Endothelial cell of umbilical vein (primary cell): ENCODE measurements around the gene SPANXA1. TPM values are rescaled to one million over a fixed set of nuclear protein-coding genes. Genes with fewer than 3 reads are reported as not detected.
"Not testable (repeated sequence)": the region's sequence is repeated elsewhere in the genome, so short reads cannot be mapped to it uniquely, and the experiment has no call there.

Experiments
- Bru-seq: library from RNA; stranded (reverse); fragments of 400-500 nt; gene quantifications from one replicate; lab custom pipeline; 2021; lab: Mats Ljungman, UMichigan
- BruChase-seq, 2 experiments: library from RNA; stranded (reverse); fragments of 400-500 nt; gene quantifications; one replicate each; lab custom pipeline; 2021; lab: Mats Ljungman, UMichigan
- BruUV-seq: library from RNA; stranded (reverse); fragments of 400-500 nt; replicated peaks from 2 replicates; lab custom pipeline; 2021; lab: Mats Ljungman, UMichigan
- CTCF ChIA-PET: fragments of 300-600, 350-600 bp; sonication (Branson Sonifier 250); formaldehyde crosslinking; loops from one replicate; lab custom pipeline; 2021; ENCODE audit warnings: antibody characterized with exemption, inconsistent platforms; lab: Charles Lee
- POLR2A ChIA-PET: fragments of 300-600, 350-600 bp; sonication (Branson Sonifier 250); formaldehyde crosslinking; loops from one replicate; lab custom pipeline; 2021; ENCODE audit warnings: antibody characterized with exemption, inconsistent platforms; lab: Charles Lee
- DNase-seq: peaks from one replicate; pipeline ENCODE4 v3.0.0-alpha.2; 2011; ENCODE audit warnings: low read depth, low spot score
- FAIRE-seq: peaks from 2 replicates; lab custom pipeline; 2011; peaks lifted over from hg19 to GRCh38; lab: Jason Lieb, UNC
- H2AFZ ChIP-seq: 2 replicates; pipeline ENCODE4 v1.6.0; 2012; ENCODE audit warnings: low read depth, low read length, control low read depth, inconsistent platforms
- H3K27ac ChIP-seq: 2 replicates; pipeline ENCODE4 v1.5.1; 2011; ENCODE audit warnings: low read depth, mild to moderate bottlenecking, control low read depth, low read length, moderate library complexity; ENCODE audit not compliant: insufficient read depth
- H3K27me3 ChIP-seq, 2 experiments: 2 replicates each; pipeline versions ENCODE4 v1.6.0 to v1.6.1; 2011; ENCODE audit warnings: low read length in 2 of 2, mixed read lengths in 1 of 2; ENCODE audit not compliant: control insufficient read depth in 2 of 2, insufficient read depth in 2 of 2
- H3K36me3 ChIP-seq, 2 experiments: 2 replicates in 1 of 2; 3 replicates in 1 of 2; pipeline ENCODE4 v1.5.1; 2011; ENCODE audit warnings: low read length in 2 of 2, mild to moderate bottlenecking in 1 of 2, moderate library complexity in 1 of 2; ENCODE audit not compliant: control insufficient read depth in 2 of 2, insufficient read depth in 2 of 2; ENCODE audit errors: extremely low read depth in 1 of 2
- H3K4me1 ChIP-seq: 3 replicates; pipeline ENCODE4 v1.5.1; 2011; ENCODE audit warnings: mild to moderate bottlenecking, low read length; ENCODE audit not compliant: control insufficient read depth, insufficient read depth; ENCODE audit errors: extremely low read depth
- H3K4me2 ChIP-seq: 2 replicates; pipeline ENCODE4 v1.6.1; 2011; ENCODE audit warnings: low read length, control low read depth, mixed read lengths; ENCODE audit not compliant: insufficient read depth
- H3K4me3 ChIP-seq, 3 experiments: fragments of 200-600 bp in 1 of 3; sonication (generic), shearing (Covaris generic) in 1 of 3; replicated peaks in 1 of 3; 2 replicates each; pipeline ENCODE4 v1.5.1; 2011 to 2016; ENCODE audit warnings: control low read depth in 3 of 3, low read length in 3 of 3, mild to moderate bottlenecking in 2 of 3, inconsistent platforms in 1 of 3, low read depth in 1 of 3, moderate library complexity in 1 of 3; ENCODE audit not compliant: insufficient read depth in 1 of 3
- H3K79me2 ChIP-seq: 2 replicates; pipeline ENCODE4 v1.6.0; 2012; ENCODE audit warnings: low read length, inconsistent platforms; ENCODE audit not compliant: control insufficient read depth, insufficient read depth
- H3K9ac ChIP-seq: replicated peaks from 2 replicates; pipeline ENCODE3; 2011; ENCODE audit warnings: low read length, control low read depth; ENCODE audit not compliant: insufficient read depth; ENCODE audit errors: extremely low read depth
- H3K9me1 ChIP-seq: replicated peaks from 3 replicates; pipeline ENCODE4 v1.6.0; 2011; ENCODE audit warnings: mild to moderate bottlenecking, low read length; ENCODE audit not compliant: control insufficient read depth, insufficient read depth; ENCODE audit errors: extremely low read depth
- H3K9me3 ChIP-seq: replicated peaks from 2 replicates; pipeline ENCODE4 v1.5.1; 2012; ENCODE audit warnings: low read length, inconsistent platforms; ENCODE audit not compliant: control insufficient read depth, insufficient read depth
- H4K20me1 ChIP-seq: replicated peaks from 2 replicates; pipeline ENCODE3; 2011; ENCODE audit warnings: mild to moderate bottlenecking, low read length; ENCODE audit not compliant: control insufficient read depth, insufficient read depth; ENCODE audit errors: extremely low read depth
- CTCF ChIP-seq, 2 donors: IDR thresholded peaks; 1 replicate in 1 of 2; 2 replicates in 1 of 2; pipeline ENCODE4 v1.5.1; 2011; ENCODE audit warnings: low read length in 2 of 2, mild to moderate bottlenecking in 2 of 2, moderate library complexity in 2 of 2, control low read depth in 1 of 2, inconsistent platforms in 1 of 2, low read depth in 1 of 2; ENCODE audit not compliant: insufficient read depth in 1 of 2; ENCODE audit errors: extremely low read depth in 1 of 2
- EZH2 ChIP-seq: IDR thresholded peaks from 2 replicates; pipeline ENCODE4 v1.6.1; 2012; ENCODE audit warnings: borderline replicate concordance, low read depth, mild to moderate bottlenecking, moderate library complexity, low read length, inconsistent platforms; ENCODE audit not compliant: severe bottlenecking
- FOS ChIP-seq: IDR thresholded peaks from 2 replicates; pipeline ENCODE4 v1.6.1; 2011; ENCODE audit warnings: mild to moderate bottlenecking, low read length, moderate library complexity, borderline replicate concordance; ENCODE audit not compliant: insufficient read depth
- GATA2 ChIP-seq: IDR thresholded peaks from 2 replicates; pipeline ENCODE4 v1.7.0; 2011; ENCODE audit warnings: low read depth, mild to moderate bottlenecking, moderate library complexity, mixed read lengths, low read length; ENCODE audit not compliant: insufficient read length, insufficient read depth
- JUN ChIP-seq: IDR thresholded peaks from 2 replicates; pipeline ENCODE4 v1.6.1; 2011; ENCODE audit warnings: borderline replicate concordance, low read depth; ENCODE audit not compliant: insufficient read length, insufficient read depth
- MAX ChIP-seq: IDR thresholded peaks from 2 replicates; pipeline ENCODE4 v1.6.1; 2011; ENCODE audit not compliant: insufficient read depth, insufficient read length
- MYC ChIP-seq: IDR thresholded peaks from one replicate; pipeline ENCODE4 v1.6.1; 2011; ENCODE audit warnings: mild to moderate bottlenecking, low read depth, low read length
- POLR2A ChIP-seq: IDR thresholded peaks from 2 replicates; pipeline ENCODE4 v1.6.1; 2012; ENCODE audit warnings: low read depth, mild to moderate bottlenecking, control low read depth, low read length
- POLR2AphosphoS5 ChIP-seq: IDR thresholded peaks from 2 replicates; pipeline ENCODE4 v1.6.1; 2012; ENCODE audit warnings: low read depth, mild to moderate bottlenecking, control low read depth, low read length, moderate library complexity; ENCODE audit not compliant: insufficient read depth
- dilution Hi-C: fragments of 300-500 bp; cut with MboI; formaldehyde crosslinking; loops from one replicate; pipeline ENCODE4 v1.15.0; 2019; ENCODE audit warnings: low sequenced_read_pairs; ENCODE audit not compliant: extremely low pct_ligation_motif_present
- intact Hi-C: fragments of 100-400 bp; cut with micrococcal nuclease; formaldehyde crosslinking; loops from one replicate; pipeline ENCODE4 v1.10.0; 2022
- long read RNA-seq: library from polyadenylated mRNA; stranded (forward); transcript quantifications from one replicate; pipeline ENCODE4 v2.0.0, GENCODE V29; 2021
- polyA minus RNA-seq, 3 experiments: library from RNA; depleted of rRNA, polyadenylated mRNA; stranded (reverse); fragments of >200 nt; gene quantifications; 1 replicate in 1 of 3; 2 replicates in 2 of 3; pipeline ENCODE4 v1.2.3, GENCODE V29; 2011
- polyA plus RNA-seq, 4 experiments: library from polyadenylated mRNA; depleted of rRNA in 3 of 4; stranded (reverse) in 3 of 4; unstranded in 1 of 4; fragments of >200 nt; gene quantifications; 2 replicates each; pipeline versions ENCODE4 v1.2.1 to v1.2.3, GENCODE V29; 2011 to 2012; ENCODE audit warnings: missing spikeins in 1 of 4
- total RNA-seq: library from RNA; stranded (reverse); gene quantifications from 2 replicates; pipeline ENCODE4 v1.2.3, GENCODE V29; 2021

SPANXA1 gene
- total RNA-seq (not detected in 2 replicates), polyA plus RNA-seq (not detected in 2 replicates), polyA minus RNA-seq (not detected in 2 replicates), Bru-seq, nascent RNA (not detected), BruChase-seq, experiment 1, labeled RNA remaining after a 6-hour chase (not detected), BruChase-seq, experiment 2, labeled RNA remaining after a 2-hour chase (not detected)
- polyA plus RNA-seq (2011; cell fraction: cytosol; rRNA removed): not detected in 2 replicates
- polyA plus RNA-seq (2011; cell fraction: nucleus; rRNA removed): not detected in 2 replicates
- polyA plus RNA-seq (2012): not detected in 2 replicates
- not detected for polyA minus RNA-seq (2011; cell fraction: cytosol; rRNA and poly(A)+ RNA removed)
- not detected in 2 replicates for polyA minus RNA-seq (2011; cell fraction: nucleus; rRNA and poly(A)+ RNA removed)
- long read RNA-seq: 0 reads

GRCh38 chrX:141584638-141585037, at the start of gene SPANXA1:
Gene SPANXA1 (minus strand): TSS chrX:141584738. CDS start chrX:141584678, 60 bp downstream.
- BruUV-seq, H3K27ac ChIP-seq, dilution Hi-C loops, FAIRE-seq, H3K4me1 ChIP-seq, CTCF ChIA-PET, H3K9me3 ChIP-seq, intact Hi-C loops, DNase-seq, H2AFZ ChIP-seq, H3K27me3 ChIP-seq, H3K9me1 ChIP-seq, H3K36me3 ChIP-seq, H4K20me1 ChIP-seq, H3K79me2 ChIP-seq, H3K4me2 ChIP-seq, H3K4me3 ChIP-seq, POLR2A ChIA-PET, H3K9ac ChIP-seq: not testable (repeated sequence)

- H3K4me3 ChIP-seq: no peak overlapping the region
- FAIRE-seq (no peak), DNase-seq (no peak)
- no peak overlapping the region for H3K9ac ChIP-seq
- no peaks in the 10 kb centered on the region for H3K27me3 ChIP-seq
- H2AFZ ChIP-seq: no peak overlapping the region
- no peaks in the 10 kb centered on the region for H4K20me1 ChIP-seq
- no peak overlapping the region for H3K4me2 ChIP-seq
- no peaks in the 10 kb centered on the region for H3K9me1 ChIP-seq
- H3K79me2 ChIP-seq: no peaks in the 10 kb centered on the region
- dilution Hi-C loops: no loop called here
- POLR2A ChIA-PET: no interaction called here
- H3K9me3 ChIP-seq: no peaks in the 10 kb centered on the region
- no TSS peak for BruUV-seq
- H3K4me1 ChIP-seq: no peaks in the 10 kb centered on the region
- no peak overlapping the region for H3K27ac ChIP-seq
- no peaks in the 10 kb centered on the region for H3K36me3 ChIP-seq
- intact Hi-C loops: no loop called here
- no peak for TF ChIP-seq CTCF (IDR thresholded peaks at IDR 0.05; ENCODE audit: extremely low read depth in 1 of 2, insufficient read depth in 1 of 2, low read depth in 1 of 2, low read length in 2 of 2)
- no peak for TF ChIP-seq POLR2AphosphoS5
- no peak for TF ChIP-seq MAX
- no peak for TF ChIP-seq GATA2
- TF ChIP-seq MYC: no peak
- TF ChIP-seq POLR2A: no peak
- TF ChIP-seq JUN: no peak
- TF ChIP-seq EZH2: no peak
- no peak for TF ChIP-seq FOS
- CTCF ChIA-PET: no interaction called here
Observed at GRCh38 chrX:141632124-141632523, 47.6 kb upstream of the SPANXA1 start.
